ENCODE measurements around the gene SLC35B2.

DNA sequence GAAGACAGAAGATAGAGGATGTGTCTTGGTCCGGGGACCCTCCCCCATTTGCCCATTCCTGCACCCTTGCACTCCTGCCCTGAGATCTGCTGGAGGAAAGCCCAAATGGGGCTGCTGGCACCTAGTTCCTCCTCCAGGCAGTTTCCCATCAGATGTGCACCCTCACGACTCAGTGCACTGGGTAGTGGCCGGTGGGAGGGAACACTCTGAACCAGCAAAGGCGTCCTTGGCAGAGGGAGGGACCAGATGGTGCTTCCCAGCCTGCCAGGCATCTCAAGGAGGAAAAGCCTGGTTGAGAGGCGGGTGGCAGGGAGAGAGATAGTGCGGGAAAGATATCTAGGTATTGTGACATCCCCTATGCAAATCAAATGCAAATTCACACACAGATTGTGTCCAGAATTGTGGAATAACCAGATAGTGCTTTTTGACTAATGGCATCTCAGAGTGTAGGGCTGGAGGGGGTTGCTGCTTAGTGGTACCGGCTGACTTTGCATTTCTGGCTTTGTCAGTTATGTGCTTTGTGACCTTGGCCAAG lies 32.5 kb upstream of the SLC35B2 start:
- TF ChIP-seq, protein P1, sequence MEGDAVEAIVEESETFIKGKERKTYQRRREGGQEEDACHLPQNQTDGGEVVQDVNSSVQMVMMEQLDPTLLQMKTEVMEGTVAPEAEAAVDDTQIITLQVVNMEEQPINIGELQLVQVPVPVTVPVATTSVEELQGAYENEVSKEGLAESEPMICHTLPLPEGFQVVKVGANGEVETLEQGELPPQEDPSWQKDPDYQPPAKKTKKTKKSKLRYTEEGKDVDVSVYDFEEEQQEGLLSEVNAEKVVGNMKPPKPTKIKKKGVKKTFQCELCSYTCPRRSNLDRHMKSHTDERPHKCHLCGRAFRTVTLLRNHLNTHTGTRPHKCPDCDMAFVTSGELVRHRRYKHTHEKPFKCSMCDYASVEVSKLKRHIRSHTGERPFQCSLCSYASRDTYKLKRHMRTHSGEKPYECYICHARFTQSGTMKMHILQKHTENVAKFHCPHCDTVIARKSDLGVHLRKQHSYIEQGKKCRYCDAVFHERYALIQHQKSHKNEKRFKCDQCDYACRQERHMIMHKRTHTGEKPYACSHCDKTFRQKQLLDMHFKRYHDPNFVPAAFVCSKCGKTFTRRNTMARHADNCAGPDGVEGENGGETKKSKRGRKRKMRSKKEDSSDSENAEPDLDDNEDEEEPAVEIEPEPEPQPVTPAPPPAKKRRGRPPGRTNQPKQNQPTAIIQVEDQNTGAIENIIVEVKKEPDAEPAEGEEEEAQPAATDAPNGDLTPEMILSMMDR (IDR thresholded peaks at IDR 0.05): no peak
- TF ChIP-seq POLR2A (IDR thresholded peaks at IDR 0.05): no peak

All from body of pancreas (tissue), 4 donors.